Neuronal stem cell (in vitro differentiated cells): ENCODE results near the gene KRTAP4-8.
"Not testable (repeated sequence)": the region's sequence is repeated elsewhere in the genome, so short reads cannot be mapped to it uniquely, and the experiment has no call there.

Source experiments
- DNase-seq: peaks from one replicate; pipeline ENCODE4 v3.0.0-alpha.2; 2013; ENCODE audit warnings: low spot score
- H2AFZ ChIP-seq: one replicate; pipeline ENCODE4 v1.6.1; 2013; ENCODE audit warnings: mild to moderate bottlenecking, low read length, inconsistent platforms
- H2AK5ac ChIP-seq: 2 replicates; pipeline ENCODE4 v1.6.1; 2013; ENCODE audit warnings: low read depth, mild to moderate bottlenecking, inconsistent platforms, low read length, moderate library complexity, mixed read lengths
- H2BK120ac ChIP-seq: 2 replicates; pipeline ENCODE4 v1.6.1; 2013; ENCODE audit warnings: low read depth, mild to moderate bottlenecking, inconsistent platforms, low read length, moderate library complexity, mixed read lengths
- H2BK12ac ChIP-seq: one replicate; pipeline ENCODE4 v1.6.1; 2013; ENCODE audit warnings: low read length, inconsistent platforms
- H2BK15ac ChIP-seq: 2 replicates; pipeline ENCODE4 v1.6.1; 2013; ENCODE audit warnings: mild to moderate bottlenecking, low read length, inconsistent platforms, mixed read lengths
- H2BK5ac ChIP-seq: one replicate; pipeline ENCODE4 v1.6.1; 2013; ENCODE audit warnings: inconsistent platforms, mild to moderate bottlenecking, low read length, moderate library complexity
- H3K14ac ChIP-seq: one replicate; pipeline ENCODE4 v1.6.1; 2013; ENCODE audit warnings: low read length, inconsistent platforms
- H3K18ac ChIP-seq: 2 replicates; pipeline ENCODE4 v1.6.1; 2013; ENCODE audit warnings: low read length, inconsistent platforms
- H3K23ac ChIP-seq: 2 replicates; pipeline ENCODE4 v1.6.1; 2013; ENCODE audit warnings: low read depth, mild to moderate bottlenecking, mixed read lengths, low read length, inconsistent platforms; ENCODE audit not compliant: poor library complexity
- H3K27ac ChIP-seq: replicated peaks from 3 replicates; pipeline ENCODE4 v1.5.1; 2013; ENCODE audit warnings: low read length, inconsistent platforms
- H3K27me3 ChIP-seq, 3 experiments: 2 replicates each; pipeline ENCODE4 v1.6.1; 2013; ENCODE audit warnings: low read length in 3 of 3, mild to moderate bottlenecking in 2 of 3, inconsistent platforms in 1 of 3, low read depth in 1 of 3, mixed read lengths in 1 of 3, moderate library complexity in 1 of 3; ENCODE audit not compliant: control insufficient read depth in 3 of 3, insufficient read depth in 3 of 3
- H3K36me3 ChIP-seq, 2 donors: replicated peaks in 1 of 2; 2 replicates each; pipeline ENCODE4 v1.6.1; 2013; ENCODE audit warnings: low read length in 2 of 2; ENCODE audit not compliant: control insufficient read depth in 2 of 2, insufficient read depth in 2 of 2
- H3K4ac ChIP-seq: 2 replicates; pipeline ENCODE4 v1.6.1; 2013; ENCODE audit warnings: inconsistent platforms, mild to moderate bottlenecking, low read length, moderate library complexity
- H3K4me1 ChIP-seq, 2 donors: 1 replicate in 1 of 2; 2 replicates in 1 of 2; pipeline ENCODE4 v1.6.1; 2013; ENCODE audit warnings: low read length in 2 of 2, low read depth in 1 of 2; ENCODE audit not compliant: control insufficient read depth in 2 of 2, insufficient read depth in 1 of 2
- H3K4me2 ChIP-seq: one replicate; pipeline ENCODE4 v1.6.1; 2013; ENCODE audit warnings: mild to moderate bottlenecking, low read length, inconsistent platforms; ENCODE audit not compliant: insufficient read depth, poor library complexity, severe bottlenecking
- H3K4me3 ChIP-seq, 2 donors: 2 replicates each; pipeline ENCODE4 v1.5.1; 2013; ENCODE audit warnings: low read length in 2 of 2, mild to moderate bottlenecking in 2 of 2, inconsistent platforms in 1 of 2, moderate library complexity in 1 of 2
- H3K79me1 ChIP-seq: one replicate; pipeline ENCODE4 v1.6.1; 2013; ENCODE audit warnings: low read depth, mild to moderate bottlenecking, inconsistent platforms, low read length, moderate library complexity
- H3K9ac ChIP-seq: one replicate; pipeline ENCODE4 v1.6.1; 2013; ENCODE audit warnings: mild to moderate bottlenecking, low read depth, low read length, inconsistent platforms; ENCODE audit not compliant: poor library complexity
- H3K9me3 ChIP-seq, 2 donors: replicated peaks in 1 of 2; 2 replicates each; pipeline versions ENCODE3 to v1.6.1; 2013; ENCODE audit warnings: low read length in 2 of 2, mild to moderate bottlenecking in 2 of 2, inconsistent platforms in 1 of 2, low read depth in 1 of 2, mixed read lengths in 1 of 2, moderate library complexity in 1 of 2; ENCODE audit not compliant: control insufficient read depth in 2 of 2, insufficient read depth in 1 of 2
- H4K8ac ChIP-seq: one replicate; pipeline ENCODE4 v1.6.1; 2013; ENCODE audit warnings: low read depth, mild to moderate bottlenecking, inconsistent platforms, low read length, moderate library complexity
- H4K91ac ChIP-seq: one replicate; pipeline ENCODE4 v1.6.1; 2013; ENCODE audit warnings: low read length, low read depth, mild to moderate bottlenecking, inconsistent platforms; ENCODE audit not compliant: poor library complexity
- WGBS, 2 donors: extraction: QIAGEN DNeasy Blood & Tissue Kit; methylation state at CpG; one replicate each; pipeline ENCODE4 v1.1.7; 2013; ENCODE audit warnings: missing lambda C conversion rate in 2 of 2, mixed read lengths in 1 of 2; ENCODE audit not compliant: insufficient read length in 2 of 2, insufficient replicate concordance in 1 of 2; ENCODE audit errors: extremely low coverage in 2 of 2; 5-methylcytosine and 5-hydroxymethylcytosine counted together

Gene KRTAP4-8

GRCh38 chr17:41107941-41108450 lies 10.1 kb upstream of the KRTAP4-8 start:
- Histone ChIP-seq H3K79me1 (no peaks in the 10 kb centered on the region), H2AFZ (no peak overlapping the region)
- no CpG with 5 or more reads among the region's 1 CpG for WGBS, 2 donors

GRCh38 chr17:41105347-41105746 lies 7.4 kb upstream of the KRTAP4-8 start, which contains the start of gene KRTAP4-9:
TSS of gene KRTAP4-9 (plus strand) at chr17:41105389. CDS start at chr17:41105389, 0 bp downstream.
- not testable (repeated sequence) for H2BK15ac ChIP-seq, H3K27ac ChIP-seq, H3K9me3 ChIP-seq, H3K18ac ChIP-seq, H3K4me2 ChIP-seq, H4K91ac ChIP-seq, DNase-seq, H2BK5ac ChIP-seq, H3K9ac ChIP-seq, H2BK120ac ChIP-seq, H3K4me3 ChIP-seq, H3K36me3 ChIP-seq, H3K4me1 ChIP-seq, H4K8ac ChIP-seq, H3K14ac ChIP-seq, H3K23ac ChIP-seq, H3K79me1 ChIP-seq, H3K4ac ChIP-seq, H2AFZ ChIP-seq, H2BK12ac ChIP-seq, H3K27me3 ChIP-seq, H2AK5ac ChIP-seq
- WGBS, 2 donors, result no CpG with 5 or more reads among the region's 10 CpGs

More at GRCh38 chr17:41107941-41108450, 10.1 kb upstream of the KRTAP4-8 start:
- no peak for DNase-seq
- H3K27ac ChIP-seq, result no peak overlapping the region
- H2BK15ac ChIP-seq, result no peak overlapping the region
- H3K23ac ChIP-seq, result no peak overlapping the region
- no peak overlapping the region for H2BK5ac ChIP-seq
- H2BK12ac ChIP-seq, result no peak overlapping the region
- H4K8ac ChIP-seq, result no peak overlapping the region
- no peak overlapping the region for H3K4ac ChIP-seq
- no peak overlapping the region for H3K14ac ChIP-seq
- H3K18ac ChIP-seq, result no peak overlapping the region
- no peak overlapping the region for H3K4me3 ChIP-seq
- no peak overlapping the region for H3K4me2 ChIP-seq
- H3K9me3 ChIP-seq, result no peaks in the 10 kb centered on the region
- no peaks in the 10 kb centered on the region for H3K4me1 ChIP-seq
- H3K9ac ChIP-seq, result no peak overlapping the region
- no peaks in the 10 kb centered on the region for H3K27me3 ChIP-seq
- H4K91ac ChIP-seq, result no peak overlapping the region
- H2AK5ac ChIP-seq, result no peak overlapping the region
- no peaks in the 10 kb centered on the region for H3K36me3 ChIP-seq
- no peak overlapping the region for H2BK120ac ChIP-seq

GRCh38 chr17:41104386-41105038 lies 6.6 kb upstream of the KRTAP4-8 start:
- not testable (repeated sequence) for H3K9me3 ChIP-seq, DNase-seq, H2AFZ ChIP-seq, H3K27me3 ChIP-seq, H3K4me2 ChIP-seq, H3K79me1 ChIP-seq, H4K8ac ChIP-seq, H3K4ac ChIP-seq, H2AK5ac ChIP-seq, H2BK120ac ChIP-seq, H2BK5ac ChIP-seq, H3K36me3 ChIP-seq, H4K91ac ChIP-seq, H3K4me1 ChIP-seq, H3K9ac ChIP-seq, H3K23ac ChIP-seq, H3K27ac ChIP-seq, H3K4me3 ChIP-seq, H2BK12ac ChIP-seq, H2BK15ac ChIP-seq, H3K14ac ChIP-seq, H3K18ac ChIP-seq
- WGBS, 2 donors, result no CpG with 5 or more reads among the region's 2 CpGs

GRCh38 chr17:41103896-41104295 lies 6.0 kb upstream of the KRTAP4-8 start:
- Histone ChIP-seq H3K4ac (no peak overlapping the region), H4K8ac (no peak overlapping the region), H3K27me3 (no peaks in the 10 kb centered on the region), H3K23ac (no peak overlapping the region), H4K91ac (no peak overlapping the region), H2BK5ac (no peak overlapping the region), H3K4me2 (no peak overlapping the region), H3K79me1 (no peaks in the 10 kb centered on the region), H2BK120ac (no peak overlapping the region), H3K4me1 (peaks cover 0 to 2% of the 10 kb centered on the region in 2 donors), H2BK12ac (no peak overlapping the region), H3K14ac (no peak overlapping the region), H2AK5ac (no peak overlapping the region), H3K9ac (no peak overlapping the region), H2BK15ac (no peak overlapping the region), H3K4me3 (no peak overlapping the region), H2AFZ (no peak overlapping the region), H3K27ac (no peak overlapping the region), H3K9me3 (no peaks in the 10 kb centered on the region), H3K36me3 (no peaks in the 10 kb centered on the region), H3K18ac (no peak overlapping the region)
- no CpG with 5 or more reads among the region's 1 CpG for WGBS, 2 donors
- no peak for DNase-seq
